ENCODE results near the gene MMP28. TPM values are rescaled to one million over a fixed set of nuclear protein-coding genes. Genes with fewer than 3 reads are reported as not detected.

Gene MMP28
- total RNA-seq, 4 donors from 2014 or later = 62.5 to 115 (median 79.1) TPM

DNA sequence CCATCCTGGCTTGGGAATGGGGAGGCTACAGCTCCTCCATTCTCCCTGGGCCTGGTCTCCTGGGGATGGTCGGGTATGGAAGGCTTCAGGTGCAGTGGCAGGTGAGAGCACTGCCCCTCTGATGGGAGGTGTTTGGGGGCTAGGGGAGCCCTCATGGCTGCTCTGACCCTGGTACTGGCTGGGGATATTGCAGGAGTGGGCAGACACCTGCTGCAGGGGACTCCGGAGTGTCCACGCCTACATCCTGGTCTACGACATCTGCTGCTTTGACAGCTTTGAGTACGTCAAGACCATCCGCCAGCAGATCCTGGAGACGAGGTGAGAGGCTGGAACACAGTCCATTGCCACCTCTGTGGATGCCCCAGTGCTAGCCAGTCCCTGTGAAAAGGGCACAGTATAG lies 55.2 kb downstream of the MMP28 start:
- H3K4me3 ChIP-seq (ENCODE audit: low read depth, poor library complexity, severe bottlenecking) = no peak overlapping the region
- WGBS, 2 donors = 88 to 94% methylated on average over 6 to 7 of the region's 7 CpGs
- TF ChIP-seq POLR2A (IDR thresholded peaks at IDR 0.05) = no peak
- TF ChIP-seq, protein P1, sequence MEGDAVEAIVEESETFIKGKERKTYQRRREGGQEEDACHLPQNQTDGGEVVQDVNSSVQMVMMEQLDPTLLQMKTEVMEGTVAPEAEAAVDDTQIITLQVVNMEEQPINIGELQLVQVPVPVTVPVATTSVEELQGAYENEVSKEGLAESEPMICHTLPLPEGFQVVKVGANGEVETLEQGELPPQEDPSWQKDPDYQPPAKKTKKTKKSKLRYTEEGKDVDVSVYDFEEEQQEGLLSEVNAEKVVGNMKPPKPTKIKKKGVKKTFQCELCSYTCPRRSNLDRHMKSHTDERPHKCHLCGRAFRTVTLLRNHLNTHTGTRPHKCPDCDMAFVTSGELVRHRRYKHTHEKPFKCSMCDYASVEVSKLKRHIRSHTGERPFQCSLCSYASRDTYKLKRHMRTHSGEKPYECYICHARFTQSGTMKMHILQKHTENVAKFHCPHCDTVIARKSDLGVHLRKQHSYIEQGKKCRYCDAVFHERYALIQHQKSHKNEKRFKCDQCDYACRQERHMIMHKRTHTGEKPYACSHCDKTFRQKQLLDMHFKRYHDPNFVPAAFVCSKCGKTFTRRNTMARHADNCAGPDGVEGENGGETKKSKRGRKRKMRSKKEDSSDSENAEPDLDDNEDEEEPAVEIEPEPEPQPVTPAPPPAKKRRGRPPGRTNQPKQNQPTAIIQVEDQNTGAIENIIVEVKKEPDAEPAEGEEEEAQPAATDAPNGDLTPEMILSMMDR (IDR thresholded peaks at IDR 0.05) = no peak
- peak in 1 of 2 donors; percentile 68 for DNase-seq (ENCODE audit: low spot score in 2 of 2)
- intact Hi-C loops (cut with DNase I; ENCODE audit: low total_unique reads) = no loop called here

DNA sequence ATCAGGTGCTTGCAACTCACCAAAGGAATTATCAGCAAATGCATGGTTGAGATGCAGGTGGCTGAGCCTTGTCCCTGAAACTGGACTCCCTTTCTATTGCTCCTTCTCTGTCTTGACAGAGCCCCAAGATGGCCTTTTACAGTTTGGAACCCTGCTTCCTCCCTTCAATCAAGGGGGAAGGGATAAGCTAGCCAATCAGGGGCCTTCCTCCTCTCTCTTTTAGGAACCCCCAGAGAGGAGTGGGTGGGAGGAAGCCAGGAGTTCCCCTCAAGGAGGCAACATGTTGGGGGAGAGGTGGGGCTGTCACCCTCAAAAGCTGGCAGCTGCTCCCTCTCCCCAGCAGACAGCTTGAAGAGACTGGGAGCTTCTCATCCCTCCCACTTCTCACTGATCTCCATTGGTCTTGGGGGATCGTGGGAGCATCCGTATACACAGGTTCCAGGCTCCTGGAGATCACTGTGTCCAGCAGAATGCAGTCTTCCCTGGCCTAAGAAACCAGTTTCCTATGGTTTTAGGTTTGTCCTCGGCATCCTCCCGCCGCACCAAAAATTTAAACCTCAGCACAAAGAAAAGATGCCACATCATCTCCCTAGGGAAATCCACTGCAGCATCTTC lies 56.8 kb downstream of the MMP28 start:
- peak in 1 of 2 donors; percentile 76 for DNase-seq (ENCODE audit: low spot score in 2 of 2)
- TF ChIP-seq, protein P1 (IDR thresholded peaks at IDR 0.05) = no peak
- TF ChIP-seq POLR2A (IDR thresholded peaks at IDR 0.05) = no peak
- 89% methylated on average over 5 of the region's 5 CpGs for WGBS, 2 donors
- H3K4me3 ChIP-seq (ENCODE audit: low read depth, poor library complexity, severe bottlenecking) = no peak overlapping the region
- intact Hi-C loops (cut with DNase I; ENCODE audit: low total_unique reads) = no loop called here

DNA sequence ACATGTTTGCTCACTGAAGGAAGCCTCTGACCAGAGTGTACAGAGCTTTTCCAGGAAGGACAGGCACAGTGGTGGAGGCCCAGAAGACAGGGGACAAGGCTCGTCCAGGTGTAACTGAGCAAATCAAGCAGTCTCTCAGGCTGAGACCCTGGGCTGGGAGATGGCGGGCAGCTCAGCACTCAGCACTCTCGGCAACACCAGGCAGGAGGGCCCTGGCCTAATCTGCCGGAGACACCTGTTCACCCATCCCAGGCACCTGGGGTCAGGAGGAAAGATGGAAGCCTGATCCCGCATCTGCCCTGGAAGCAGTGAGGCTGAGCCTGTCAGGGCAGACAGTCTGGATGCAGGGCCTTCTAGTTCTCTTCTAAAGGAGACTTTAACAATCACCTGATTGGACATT lies 59.2 kb downstream of the MMP28 start:
- peak in 1 of 2 donors; percentile 79 for DNase-seq (ENCODE audit: low spot score in 2 of 2)
- TF ChIP-seq, protein P1 (IDR thresholded peaks at IDR 0.05) = no peak
- no peak for TF ChIP-seq POLR2A (IDR thresholded peaks at IDR 0.05)

DNA sequence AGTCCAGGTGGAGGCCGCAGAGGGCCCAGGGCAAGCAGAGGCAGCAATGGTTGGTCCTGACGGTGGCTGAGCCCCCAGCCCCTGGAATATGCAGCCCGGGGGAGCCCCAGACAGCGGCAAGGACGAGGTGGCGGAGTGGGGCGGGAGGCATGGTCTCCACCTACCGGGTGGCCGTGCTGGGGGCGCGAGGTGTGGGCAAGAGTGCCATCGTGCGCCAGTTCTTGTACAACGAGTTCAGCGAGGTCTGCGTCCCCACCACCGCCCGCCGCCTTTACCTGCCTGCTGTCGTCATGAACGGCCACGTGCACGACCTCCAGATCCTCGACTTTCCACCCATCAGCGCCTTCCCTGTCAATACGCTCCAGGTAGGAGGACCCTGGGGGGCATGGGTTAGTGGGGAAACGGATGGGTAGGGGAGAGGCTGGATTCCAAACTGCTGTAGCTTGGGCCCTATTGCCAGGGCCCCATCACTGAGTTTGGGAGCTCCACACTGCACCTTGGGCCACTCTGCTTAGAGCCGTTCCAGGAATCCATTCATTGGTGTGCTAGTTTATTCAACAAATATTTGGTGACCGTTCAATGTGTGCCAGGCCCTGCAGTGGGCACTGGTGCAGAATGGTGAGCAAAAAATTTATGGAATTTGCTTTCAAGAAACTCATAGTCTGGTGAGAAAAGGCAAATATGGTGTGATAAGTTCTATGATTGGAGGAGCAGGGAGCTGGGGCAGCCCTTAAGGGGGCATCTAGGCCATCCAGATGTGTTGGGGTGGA lies 60.2 kb downstream of the MMP28 start:
- intact Hi-C loops (cut with DNase I; ENCODE audit: low total_unique reads) = no loop called here
- no peak overlapping the region for H3K4me3 ChIP-seq (ENCODE audit: low read depth, poor library complexity, severe bottlenecking)
- 82 to 90% methylated on average over 26 to 29 of the region's 29 CpGs for WGBS, 2 donors
- peak in 1 of 2 donors; percentile 85 for DNase-seq (ENCODE audit: low spot score in 2 of 2)
- TF ChIP-seq, protein P1 (IDR thresholded peaks at IDR 0.05) = no peak
- TF ChIP-seq POLR2A (IDR thresholded peaks at IDR 0.05) = no peak

More for the DNA sequence above, 59.2 kb downstream of the MMP28 start:
- WGBS, 2 donors = 95 to 96% methylated on average over 5 of the region's 5 CpGs
- no peak overlapping the region for H3K4me3 ChIP-seq (ENCODE audit: low read depth, poor library complexity, severe bottlenecking)
- intact Hi-C loops (cut with DNase I; ENCODE audit: low total_unique reads) = no loop called here

DNA sequence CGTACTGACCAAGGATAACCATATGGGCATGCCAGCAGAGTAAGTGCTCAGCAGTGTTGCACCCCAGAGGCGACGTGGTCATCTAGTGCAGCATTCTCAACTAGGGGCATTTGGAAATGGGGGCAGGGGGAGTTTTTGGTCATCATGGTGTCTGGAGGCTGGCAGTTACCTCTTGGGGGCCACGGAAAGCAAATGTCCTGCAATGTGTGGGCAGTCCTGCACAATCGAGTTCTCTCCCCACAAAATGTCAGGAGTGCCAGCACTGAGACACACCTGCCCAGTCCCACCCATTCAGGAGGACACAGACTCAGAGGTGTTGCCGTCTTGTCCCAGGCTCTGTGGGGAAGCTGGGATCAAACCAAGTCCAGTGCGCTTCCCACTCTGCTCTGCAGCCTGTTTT lies 61.0 kb downstream of the MMP28 start:
- no peak overlapping the region for H3K4me3 ChIP-seq (ENCODE audit: low read depth, poor library complexity, severe bottlenecking)
- TF ChIP-seq POLR2A (IDR thresholded peaks at IDR 0.05) = no peak
- TF ChIP-seq, protein P1 (IDR thresholded peaks at IDR 0.05) = no peak
- peak in 1 of 2 donors; percentile 81 for DNase-seq (ENCODE audit: low spot score in 2 of 2)
- WGBS, 2 donors = 88 to 91% methylated on average over 7 of the region's 7 CpGs
- intact Hi-C loops (cut with DNase I; ENCODE audit: low total_unique reads) = no loop called here

All from lower leg skin (tissue), 4 donors.